GM12892 (cell line): ENCODE results near the gene NNMT.

ENCODE experiments used
- POLR2A ChIP-seq: IDR thresholded peaks from 2 replicates; pipeline ENCODE4 v1.6.1; 2011; ENCODE audit warnings: low read depth, low read length, control low read depth
- POLR2AphosphoS5 ChIP-seq: IDR thresholded peaks from 2 replicates; pipeline ENCODE4 v1.6.1; 2011; ENCODE audit warnings: low read depth, low read length, control low read depth
- TAF1 ChIP-seq: IDR thresholded peaks from 2 replicates; pipeline ENCODE4 v1.6.1; 2011; ENCODE audit warnings: low read depth, mild to moderate bottlenecking, control low read depth, low read length, borderline replicate concordance

GRCh38 chr11:114263513-114264170, 32.6 kb upstream of the NNMT start:
- TF ChIP-seq POLR2AphosphoS5 (no peak), POLR2A (no peak), TAF1 (no peak)
